Stimulated activated CD8-positive, alpha-beta memory T cell treated with anti-CD3 and anti-CD28 coated beads, Interleukin-7, amount 100 ng/mL, for 48 hours (primary cell): Measurements from ENCODE around the gene CBLN2.
A peak's percentile ranks its signal among the peaks of the same experiment; 100 is the strongest.

Source experiments
- DNase-seq, 2 donors: peaks; one replicate each; pipeline ENCODE4 v3.0.0-alpha.2; 2020; ENCODE audit warnings: low read depth in 1 of 2; ENCODE audit errors: extremely low read depth in 1 of 2

Gene CBLN2

DNA sequence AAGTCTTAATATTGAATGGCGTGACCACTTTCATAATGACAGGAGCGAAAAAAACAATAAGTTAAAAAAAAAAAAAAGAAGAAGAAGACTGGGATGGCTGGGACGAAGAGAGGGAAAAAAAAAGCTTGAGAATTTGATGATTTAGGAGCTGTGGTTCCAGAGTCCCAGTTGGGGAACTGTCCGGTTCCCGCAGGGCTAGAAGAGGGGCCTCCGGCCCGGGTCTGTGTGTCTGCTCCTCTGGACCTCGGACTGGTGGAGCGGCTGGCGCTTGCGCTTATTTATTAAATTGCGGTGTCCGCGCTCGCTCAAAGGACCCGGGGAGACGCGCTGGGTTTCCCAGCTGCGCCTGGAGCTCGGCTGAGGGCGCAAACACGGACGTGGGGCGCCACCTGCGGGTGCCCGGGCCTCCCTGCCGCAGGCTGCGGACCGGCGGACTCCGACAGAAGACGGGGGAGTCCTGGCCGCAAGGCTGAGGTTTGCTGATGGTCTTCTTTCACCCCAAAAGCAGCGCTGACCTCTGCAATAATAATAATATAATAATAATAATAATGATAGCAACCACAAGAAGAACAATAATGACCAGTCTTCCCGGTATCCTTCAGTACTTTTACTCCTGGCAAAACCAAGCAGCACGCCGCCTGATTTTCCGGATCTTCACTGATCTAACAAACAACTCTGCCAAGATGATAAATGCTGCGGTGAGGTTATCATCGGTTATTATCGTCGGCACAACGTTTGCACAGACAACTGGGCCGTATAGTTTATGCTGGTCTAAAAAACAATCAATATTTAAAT lies at the start of gene CBLN2:
Gene CBLN2 (minus strand): TSS at position 251 of the 795 bp plus-strand sequence. CDS start 2,182 bp downstream, outside the sequence.
- DNase-seq: peak in 1 of 2 donors; percentile 19

- DNase-seq: no peak
Measured at GRCh38 chr18:72588360-72588759, 44.2 kb upstream of the CBLN2 start.

DNA sequence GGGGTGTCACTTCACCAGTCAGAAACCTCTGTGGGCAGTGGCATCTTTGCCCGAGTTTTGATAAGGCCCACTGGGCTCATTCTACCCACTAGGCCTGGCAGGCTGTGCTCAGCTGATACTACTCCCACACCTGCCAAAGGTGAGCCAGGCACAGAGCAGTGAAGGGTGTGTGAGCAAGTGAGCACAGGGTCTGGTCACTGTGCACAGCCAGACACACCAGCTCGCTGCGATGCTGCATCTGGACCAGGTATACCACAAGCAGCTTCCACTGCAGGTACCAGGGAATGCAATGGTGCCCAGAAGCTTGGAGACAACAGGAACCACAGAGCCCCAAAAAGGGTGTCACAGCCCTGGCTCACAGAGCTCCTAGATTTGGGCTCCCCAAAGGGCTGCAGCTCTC lies 40.6 kb upstream of the CBLN2 start:
- no peak for DNase-seq

DNA sequence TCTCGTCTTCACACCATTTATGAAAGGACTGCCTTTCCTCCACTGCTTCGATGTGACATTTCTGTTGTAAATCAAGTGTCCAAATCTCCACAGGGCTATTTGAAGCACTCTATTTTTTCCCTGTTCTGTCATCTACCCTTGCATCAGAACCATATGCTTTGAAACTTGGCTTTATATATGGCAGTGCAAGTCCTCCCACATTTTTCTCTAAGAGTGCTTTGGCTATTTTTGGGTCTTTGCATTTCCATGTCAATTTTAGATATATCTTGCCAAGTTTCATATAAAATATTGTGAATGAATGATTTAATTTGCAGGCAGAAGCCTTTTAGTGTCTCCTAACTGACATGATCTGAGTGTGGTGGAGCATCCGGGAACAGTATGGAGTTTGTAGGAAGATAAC lies 37.8 kb upstream of the CBLN2 start:
- DNase-seq: no peak

- no peak for DNase-seq
Measured at GRCh38 chr18:72572896-72573295, 28.8 kb upstream of the CBLN2 start.

DNA sequence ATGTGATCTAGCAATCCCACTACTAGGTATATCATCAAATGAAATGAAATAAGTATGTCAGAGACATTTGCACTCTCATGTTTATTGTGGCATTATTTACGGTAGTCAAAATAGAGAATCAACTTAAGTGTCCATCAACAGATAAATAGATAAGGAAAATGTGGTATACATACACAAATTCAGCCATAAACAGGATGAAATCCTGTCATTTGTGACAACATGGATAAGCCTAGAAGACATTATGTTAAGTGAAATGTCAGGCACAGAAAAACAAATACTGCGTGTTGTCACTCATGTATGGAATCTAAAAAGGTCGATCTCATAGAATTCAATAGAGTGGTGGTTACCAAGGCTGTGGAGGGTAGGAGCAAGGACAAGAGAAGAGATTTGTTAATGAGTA lies 22.1 kb upstream of the CBLN2 start:
- DNase-seq: no peak

DNA sequence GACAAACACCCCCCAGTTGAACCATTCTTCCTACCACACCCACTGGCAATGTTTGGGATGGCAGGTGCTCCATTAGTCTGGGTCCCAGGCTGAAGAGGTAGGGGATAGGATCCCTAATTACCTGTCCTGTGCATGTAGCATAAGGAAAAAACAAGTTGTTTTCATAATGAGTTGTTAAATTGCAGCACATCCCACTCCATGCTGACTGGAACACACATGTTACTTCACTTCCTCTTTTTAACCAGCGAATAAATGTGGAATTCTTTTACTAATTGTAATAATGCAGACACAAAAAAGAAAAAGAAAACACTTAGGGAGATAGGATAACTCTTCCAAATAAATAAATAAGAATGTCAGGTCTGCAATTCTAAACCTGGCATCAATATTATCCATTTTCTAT lies 11.8 kb upstream of the CBLN2 start:
- no peak for DNase-seq

DNA sequence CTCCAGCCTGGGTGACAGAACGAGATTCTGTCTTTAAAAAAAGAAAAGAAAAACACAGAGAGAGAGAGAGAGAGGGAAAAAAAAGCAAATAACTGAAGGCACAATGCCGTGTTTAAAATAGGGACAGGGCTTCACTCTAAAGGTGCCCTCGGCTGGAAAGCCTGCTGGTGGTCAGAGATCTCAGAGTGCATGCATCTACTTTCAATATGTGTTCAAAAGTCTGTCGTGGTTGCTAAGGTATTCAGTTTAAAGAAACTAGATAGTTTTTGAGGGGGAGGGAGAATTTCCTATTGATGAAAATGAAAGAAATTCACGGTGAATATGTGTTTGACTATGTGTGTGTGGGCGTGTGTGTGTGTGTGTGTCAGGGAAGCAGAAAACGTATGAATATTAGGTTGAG lies 11.0 kb upstream of the CBLN2 start:
- no peak for DNase-seq

GRCh38 chr18:72543357-72544055 lies 636 bp downstream of the CBLN2 start:
- DNase-seq: no peak

DNA sequence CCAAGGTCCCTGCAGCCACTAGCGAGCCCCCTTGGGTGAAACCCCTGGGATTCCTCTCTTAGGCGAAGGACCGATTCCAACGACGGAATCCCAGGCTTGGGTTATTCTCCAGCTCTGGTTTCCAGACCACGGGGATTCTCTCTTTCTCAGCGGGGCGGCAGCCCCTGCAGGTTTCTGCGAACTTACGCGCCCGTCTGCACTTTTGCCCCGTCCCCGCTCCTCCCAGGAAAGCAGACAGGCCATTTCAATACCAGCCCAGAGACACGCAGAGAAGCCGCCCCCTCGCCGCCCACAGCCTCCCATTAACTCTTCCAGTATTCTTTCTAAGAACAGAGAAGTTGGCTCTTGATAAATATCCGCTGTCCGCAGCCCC lies 1.2 kb downstream of the CBLN2 start:
- no peak for DNase-seq

DNA sequence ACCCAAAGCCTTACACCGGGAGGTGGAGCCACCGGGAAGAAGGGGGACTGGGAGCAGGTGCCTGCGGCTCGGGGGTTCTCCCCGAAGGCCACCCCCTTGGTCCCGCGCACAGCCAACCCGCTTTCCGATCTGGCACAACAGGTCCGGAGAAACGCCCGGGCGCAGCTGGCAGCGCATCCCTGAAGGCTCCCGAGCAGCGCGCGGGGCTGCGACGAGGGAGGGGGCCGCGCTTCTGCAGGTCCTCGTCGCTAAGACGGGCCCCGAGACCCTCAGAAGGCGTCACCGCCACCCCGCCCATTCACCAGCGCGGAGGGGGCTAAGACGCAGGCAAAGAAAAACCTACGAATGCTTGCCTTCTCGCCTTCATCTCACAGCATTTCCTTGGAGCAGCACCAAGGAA lies 1.8 kb downstream of the CBLN2 start:
- DNase-seq: no peak

DNA sequence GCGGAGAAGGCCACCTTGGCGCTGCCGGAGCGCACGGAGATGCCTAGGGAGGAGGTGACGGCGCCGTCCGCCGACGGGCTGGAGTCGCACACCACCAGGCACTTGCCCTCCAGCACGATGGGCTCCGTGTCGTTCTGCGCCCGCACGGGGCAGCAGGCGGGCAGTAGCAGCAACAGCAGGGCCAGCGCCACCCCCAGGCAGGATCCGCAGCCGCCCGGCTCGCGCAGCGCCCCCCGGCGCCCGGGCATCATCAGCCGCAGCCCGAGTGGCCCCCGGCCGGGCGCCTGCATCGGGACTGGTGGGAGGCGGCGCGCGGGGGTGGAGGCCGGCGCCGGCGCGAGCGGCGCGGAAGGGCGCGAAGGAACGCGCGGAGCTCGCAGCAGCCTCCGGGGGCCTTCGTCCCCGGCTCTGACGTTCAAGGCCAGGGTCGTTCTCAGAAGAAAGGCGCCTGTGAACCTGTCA lies 2.2 kb downstream of the CBLN2 start:
- DNase-seq: no peak

DNA sequence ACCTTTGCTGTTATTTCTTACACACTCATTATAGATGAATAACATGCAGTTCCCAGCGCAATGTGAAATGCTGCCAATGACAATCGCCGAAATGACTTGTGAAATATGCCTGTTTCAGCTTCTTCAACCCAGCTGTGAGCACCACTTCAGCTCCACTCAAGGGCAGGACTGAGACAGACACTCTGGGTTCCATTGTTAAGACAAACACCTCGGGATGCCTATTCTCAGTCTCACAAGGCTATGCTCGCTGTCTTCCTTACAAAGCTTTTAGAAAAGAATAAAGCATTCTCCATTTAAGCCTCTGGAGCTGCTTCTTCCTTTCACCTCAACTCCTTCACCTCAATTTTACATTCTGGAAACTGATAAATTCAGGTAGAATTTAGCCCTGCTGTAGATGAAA lies 4.2 kb downstream of the CBLN2 start:
- DNase-seq: no peak

- no peak for DNase-seq
Measured at GRCh38 chr18:72530622-72531021, 13.5 kb downstream of the CBLN2 start.

DNA sequence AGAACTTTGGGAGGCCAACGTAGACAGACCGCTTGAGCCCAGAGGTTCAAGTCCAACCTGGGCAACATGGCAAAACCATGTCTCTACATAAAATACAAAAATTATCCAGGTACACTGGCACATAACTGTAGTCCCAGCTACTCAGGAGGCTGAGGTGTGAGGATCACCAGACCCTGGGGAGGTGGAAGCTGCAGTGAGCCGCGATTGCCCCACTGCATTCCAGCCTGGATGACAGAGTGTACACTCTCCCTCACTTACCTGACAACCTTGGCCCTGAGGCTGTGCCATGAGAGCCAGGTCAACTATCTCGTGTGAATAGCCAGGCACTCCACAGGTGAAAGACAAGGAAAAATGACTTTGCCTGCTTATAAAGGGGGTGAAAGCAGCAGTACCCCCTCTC lies 39.3 kb downstream of the CBLN2 start:
- DNase-seq: no peak

- no peak for DNase-seq
Measured at GRCh38 chr18:72502671-72503431, 41.3 kb downstream of the CBLN2 start.

- no peak for DNase-seq
Measured at GRCh38 chr18:72492497-72492896, 51.6 kb downstream of the CBLN2 start.
